Stimulated activated CD4-positive, alpha-beta T cell treated with anti-CD3 and anti-CD28 coated beads, TNF-alpha, amount 100 ng/mL, for 1 hour (primary cell): ENCODE results near the gene KRT76.
"Not testable (repeated sequence)": the region's sequence is repeated elsewhere in the genome, so short reads cannot be mapped to it uniquely, and the experiment has no call there.

ENCODE experiments used
- DNase-seq, 3 donors: peaks; one replicate each; pipeline ENCODE4 v3.0.0-alpha.2; 2020; ENCODE audit warnings: low read depth in 3 of 3, low spot score in 1 of 3

KRT76 gene

GRCh38 chr12:52797529-52797894 lies 20.4 kb upstream of the KRT76 start:
- DNase-seq = no peak

GRCh38 chr12:52796839-52797528 lies 19.8 kb upstream of the KRT76 start:
- DNase-seq = no peak

GRCh38 chr12:52796429-52796794 lies 19.3 kb upstream of the KRT76 start:
- no peak for DNase-seq

GRCh38 chr12:52795694-52796428 lies 18.7 kb upstream of the KRT76 start, which contains the start of gene KRT3:
TSS of gene KRT3 (minus strand) at chr12:52796117. CDS start at chr12:52796042, 75 bp downstream.
- DNase-seq = no peak

GRCh38 chr12:52795332-52795674 lies 18.2 kb upstream of the KRT76 start:
- DNase-seq = not testable (repeated sequence)

- no peak for DNase-seq
Observed at GRCh38 chr12:52794479-52795331, 17.6 kb upstream of the KRT76 start.

- no peak for DNase-seq
Observed at GRCh38 chr12:52792185-52793029, 15.3 kb upstream of the KRT76 start.

- DNase-seq = no peak
Observed at GRCh38 chr12:52791271-52792184, 14.4 kb upstream of the KRT76 start.

GRCh38 chr12:52790427-52791270 lies 13.5 kb upstream of the KRT76 start:
- DNase-seq = no peak

- no peak for DNase-seq
Observed at GRCh38 chr12:52789637-52790426, 12.7 kb upstream of the KRT76 start.

- no peak for DNase-seq
Observed at GRCh38 chr12:52788876-52789636, 11.9 kb upstream of the KRT76 start.

- no peak for DNase-seq
Observed at GRCh38 chr12:52788192-52788875, 11.2 kb upstream of the KRT76 start.

GRCh38 chr12:52787324-52788191 lies 10.4 kb upstream of the KRT76 start:
- DNase-seq = no peak

- no peak for DNase-seq
Observed at GRCh38 chr12:52784909-52785308, 7.8 kb upstream of the KRT76 start.

- DNase-seq = no peak
Observed at GRCh38 chr12:52783563-52784316, 6.6 kb upstream of the KRT76 start.
